Cardiac fibroblast (primary cell): ENCODE results near the gene OSBPL10.

Source experiments
- DNase-seq, 2 donors: peaks; one replicate each; pipeline versions ENCODE4 v3.0.0 to v3.0.0-alpha.2; 2010; ENCODE audit warnings: low read depth in 2 of 2
- H3K4me3 ChIP-seq, 2 donors: replicated peaks in 1 of 2; 1 replicate in 1 of 2; 2 replicates in 1 of 2; pipeline ENCODE4 v1.5.1; 2011; ENCODE audit warnings: low read depth in 2 of 2, low read length in 2 of 2, mild to moderate bottlenecking in 2 of 2, moderate library complexity in 1 of 2
- TF ChIP-seq, protein P1 (sequence below): IDR thresholded peaks from one replicate; pipeline ENCODE4 v1.5.1; 2011; ENCODE audit warnings: low read depth, mild to moderate bottlenecking, low read length, inconsistent platforms

Gene OSBPL10

DNA sequence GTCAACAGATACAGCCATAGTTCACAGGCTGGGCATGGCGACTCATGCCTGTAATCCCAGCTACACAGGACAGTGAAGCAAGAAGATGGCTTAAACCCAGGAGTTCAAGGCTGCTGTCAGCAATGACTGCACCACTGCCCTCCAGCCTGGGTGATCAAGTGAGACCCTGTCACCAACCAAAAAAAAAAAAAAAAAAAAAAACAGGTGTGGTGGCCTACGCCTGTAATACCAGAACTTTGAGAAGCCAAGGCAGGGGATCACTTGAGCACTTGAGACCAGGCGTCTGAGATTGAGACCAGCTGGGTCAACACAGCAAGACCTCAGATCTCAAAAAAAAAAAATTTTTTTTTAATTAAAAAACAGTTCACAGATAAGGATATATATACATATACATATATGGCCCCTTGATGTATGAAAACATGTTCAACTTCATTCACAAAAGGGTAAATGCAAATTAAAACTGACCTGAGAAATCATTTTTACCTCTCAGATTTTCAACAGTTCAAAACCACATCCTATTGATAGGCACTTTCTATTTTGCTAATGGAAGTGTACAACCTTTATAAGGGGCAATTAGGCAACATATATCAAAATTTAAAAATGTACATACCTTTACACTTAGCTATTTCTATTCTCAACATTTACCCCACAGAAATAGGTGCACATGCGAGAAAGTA is 51.1 kb downstream of the OSBPL10 start:
- TF ChIP-seq, protein P1, sequence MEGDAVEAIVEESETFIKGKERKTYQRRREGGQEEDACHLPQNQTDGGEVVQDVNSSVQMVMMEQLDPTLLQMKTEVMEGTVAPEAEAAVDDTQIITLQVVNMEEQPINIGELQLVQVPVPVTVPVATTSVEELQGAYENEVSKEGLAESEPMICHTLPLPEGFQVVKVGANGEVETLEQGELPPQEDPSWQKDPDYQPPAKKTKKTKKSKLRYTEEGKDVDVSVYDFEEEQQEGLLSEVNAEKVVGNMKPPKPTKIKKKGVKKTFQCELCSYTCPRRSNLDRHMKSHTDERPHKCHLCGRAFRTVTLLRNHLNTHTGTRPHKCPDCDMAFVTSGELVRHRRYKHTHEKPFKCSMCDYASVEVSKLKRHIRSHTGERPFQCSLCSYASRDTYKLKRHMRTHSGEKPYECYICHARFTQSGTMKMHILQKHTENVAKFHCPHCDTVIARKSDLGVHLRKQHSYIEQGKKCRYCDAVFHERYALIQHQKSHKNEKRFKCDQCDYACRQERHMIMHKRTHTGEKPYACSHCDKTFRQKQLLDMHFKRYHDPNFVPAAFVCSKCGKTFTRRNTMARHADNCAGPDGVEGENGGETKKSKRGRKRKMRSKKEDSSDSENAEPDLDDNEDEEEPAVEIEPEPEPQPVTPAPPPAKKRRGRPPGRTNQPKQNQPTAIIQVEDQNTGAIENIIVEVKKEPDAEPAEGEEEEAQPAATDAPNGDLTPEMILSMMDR = no peak
- no peak overlapping the region for H3K4me3 ChIP-seq
- no peak for DNase-seq

DNA sequence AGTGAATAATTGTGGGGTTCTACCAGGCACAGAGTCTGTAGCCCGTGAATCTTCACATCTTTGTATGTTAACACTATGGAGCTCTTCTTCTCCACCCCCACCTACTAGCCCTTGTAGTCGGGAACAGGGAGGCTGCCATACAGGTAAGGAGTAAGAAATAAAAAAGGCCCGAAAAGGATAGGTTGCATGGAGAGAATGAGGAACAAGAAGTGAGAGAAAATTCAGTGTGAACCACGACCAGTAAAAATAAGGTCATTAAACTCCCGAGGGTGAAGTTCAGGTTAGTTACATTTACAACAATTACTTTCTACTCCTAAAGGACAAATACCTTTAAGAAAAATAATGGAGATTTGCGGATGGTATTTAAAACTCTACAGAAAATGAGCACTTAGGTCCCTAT is 53.3 kb downstream of the OSBPL10 start:
- no peak overlapping the region for H3K4me3 ChIP-seq
- DNase-seq = no peak
- TF ChIP-seq, protein P1 = no peak

DNA sequence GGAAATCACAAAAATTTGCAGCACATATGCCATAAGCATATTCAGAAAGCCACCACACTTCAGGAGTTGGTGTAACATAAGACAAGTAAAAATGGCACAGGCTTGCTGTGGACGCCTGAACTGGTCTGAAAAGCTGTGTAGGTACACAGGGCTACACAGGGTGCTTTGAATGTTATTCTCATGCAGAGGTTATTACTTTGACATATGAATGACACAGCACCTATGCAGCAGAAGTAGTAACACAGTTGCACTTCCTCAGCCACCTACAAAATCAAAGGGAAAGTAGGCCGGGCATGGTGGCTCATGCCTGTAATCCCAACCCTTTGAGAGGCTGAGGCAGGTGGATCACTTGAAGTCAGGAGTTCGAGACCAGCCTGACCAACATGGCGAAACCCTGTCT is 54.5 kb downstream of the OSBPL10 start:
- no peak overlapping the region for H3K4me3 ChIP-seq
- TF ChIP-seq, protein P1 = no peak
- DNase-seq = no peak

DNA sequence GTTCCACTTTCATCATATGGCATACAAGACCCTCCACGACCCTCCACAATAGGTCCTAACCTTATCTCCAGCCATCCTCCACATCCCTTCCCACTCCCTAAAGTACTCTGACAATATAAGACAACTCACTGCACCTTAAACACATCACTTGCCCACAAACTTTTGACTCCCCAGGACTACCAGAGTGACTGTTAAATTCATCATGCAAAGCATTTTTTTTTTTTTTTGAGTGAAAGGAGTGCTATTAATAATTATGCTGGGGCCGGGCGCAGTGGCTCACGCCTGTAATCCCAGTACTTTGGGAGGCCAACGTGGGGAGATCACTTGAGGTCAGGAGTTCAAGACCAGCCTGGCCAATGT is 55.8 kb downstream of the OSBPL10 start:
- no peak for DNase-seq
- TF ChIP-seq, protein P1 = no peak
- H3K4me3 ChIP-seq = no peak overlapping the region

DNA sequence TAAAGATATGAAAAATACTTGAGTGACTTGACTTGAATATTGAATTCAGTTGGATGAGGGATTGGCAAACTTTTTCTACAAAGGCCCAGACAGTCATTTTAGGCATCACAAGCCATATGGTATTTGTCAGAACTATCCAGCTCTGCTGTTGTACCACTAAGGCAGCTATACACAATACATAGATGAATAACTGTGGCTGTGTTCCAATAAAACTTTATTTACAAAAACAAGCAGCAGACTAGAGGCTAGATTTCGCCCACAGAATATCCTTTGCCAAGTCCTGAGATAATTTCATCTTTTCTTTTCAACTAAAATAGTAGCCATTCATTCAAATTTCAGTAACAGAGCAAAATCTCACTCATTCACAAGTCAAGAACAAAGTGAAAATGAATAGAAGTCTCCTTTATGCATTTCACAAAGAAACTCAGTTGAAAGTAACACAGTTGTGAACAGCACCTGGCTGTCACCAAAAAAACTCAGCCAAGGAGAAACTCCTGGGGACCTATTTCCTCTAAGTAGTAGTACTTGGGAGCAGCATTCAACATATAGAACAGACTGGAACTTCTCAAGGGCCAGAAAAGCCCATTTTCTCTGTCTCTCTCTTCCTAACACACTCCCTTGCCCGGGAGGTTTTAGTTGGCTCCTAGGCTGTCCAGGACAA is 56.3 kb downstream of the OSBPL10 start:
- DNase-seq = no peak
- TF ChIP-seq, protein P1 = no peak
- no peak overlapping the region for H3K4me3 ChIP-seq

DNA sequence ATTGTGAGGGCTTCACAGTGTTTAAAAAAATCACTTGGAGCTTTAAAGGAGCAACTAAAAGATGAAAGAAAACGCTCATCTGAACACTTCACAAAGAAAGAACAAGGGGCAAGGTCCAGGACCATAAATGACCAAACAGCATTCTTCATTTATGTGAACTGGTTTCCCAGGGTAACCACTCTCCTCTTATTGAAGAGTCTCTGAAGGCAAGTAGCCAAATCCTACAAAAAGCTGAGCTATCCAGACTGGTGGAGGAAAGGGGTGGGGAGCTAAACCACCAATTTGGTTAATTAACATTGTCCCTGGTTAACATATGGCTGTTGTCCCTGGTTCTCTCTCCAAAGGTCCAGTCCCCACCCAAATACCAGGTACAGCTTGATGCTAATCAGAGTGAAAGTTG is 58.1 kb downstream of the OSBPL10 start:
- TF ChIP-seq, protein P1 = no peak
- DNase-seq = no peak
- no peak overlapping the region for H3K4me3 ChIP-seq
